Endothelial cell (in vitro differentiated cells): ENCODE data around the gene NEURL3. TPM values are rescaled to one million over a fixed set of nuclear protein-coding genes. Genes with fewer than 3 reads are reported as not detected.

Experiments used
- DNase-seq: peaks from one replicate; pipeline ENCODE4 v3.0.0; 2021; ENCODE audit warnings: low spot score
- H3K27ac Mint-ChIP-seq: one replicate; pipeline ENCODE4 v1.8.0; 2021; ENCODE audit warnings: mixed read lengths, inconsistent platforms; ENCODE audit not compliant: unreplicated experiment
- H3K27me3 Mint-ChIP-seq: one replicate; pipeline ENCODE4 v1.8.0; 2021; ENCODE audit warnings: mild to moderate bottlenecking, moderate library complexity, mixed read lengths, inconsistent platforms; ENCODE audit not compliant: unreplicated experiment
- H3K36me3 Mint-ChIP-seq: one replicate; pipeline ENCODE4 v1.8.0; 2021; ENCODE audit warnings: mild to moderate bottlenecking, low read depth, mixed read lengths, inconsistent platforms; ENCODE audit not compliant: unreplicated experiment
- H3K4me1 Mint-ChIP-seq: one replicate; pipeline ENCODE4 v1.8.0; 2021; ENCODE audit warnings: mild to moderate bottlenecking, mixed read lengths, inconsistent platforms; ENCODE audit not compliant: unreplicated experiment
- H3K4me3 Mint-ChIP-seq: one replicate; pipeline ENCODE4 v1.8.0; 2021; ENCODE audit warnings: mild to moderate bottlenecking, mixed read lengths, inconsistent platforms; ENCODE audit not compliant: unreplicated experiment
- H3K9me3 Mint-ChIP-seq: one replicate; pipeline ENCODE4 v1.8.0; 2021; ENCODE audit warnings: mixed read lengths, inconsistent platforms; ENCODE audit not compliant: unreplicated experiment
- total RNA-seq: library from RNA; stranded (reverse); fragmentation: NEBNext Ultra II Directional; extraction: Animal tissue kit (Norgen Biotek cat#: 25700); gene quantifications from one replicate; pipeline ENCODE4 v1.2.1, GENCODE V29; 2021; ENCODE audit not compliant: unreplicated experiment
- TF ChIP-seq, protein P1 (sequence below): fragments of 200-600 bp; sonication (generic); IDR thresholded peaks from one replicate; pipeline ENCODE4 v1.5.0; 2021; ENCODE audit warnings: antibody characterized with exemption; ENCODE audit not compliant: unreplicated experiment

NEURL3 gene
- total RNA-seq, 1 donor from 2014 or later, result not detected

GRCh38 chr2:96538487-96539214 is 33.5 kb upstream of the NEURL3 start:
- peaks cover 5% of the 10 kb centered on the region for H3K27me3 Mint-ChIP-seq
- peaks cover 10% of the 10 kb centered on the region for H3K36me3 Mint-ChIP-seq
- H3K27ac Mint-ChIP-seq, result peak overlapping the region; percentile 30
- DNase-seq, result peak; percentile 45
- peaks cover 19% of the 10 kb centered on the region for H3K4me1 Mint-ChIP-seq
- H3K4me3 Mint-ChIP-seq, result peak overlapping the region; percentile 84
- TF ChIP-seq, protein P1, sequence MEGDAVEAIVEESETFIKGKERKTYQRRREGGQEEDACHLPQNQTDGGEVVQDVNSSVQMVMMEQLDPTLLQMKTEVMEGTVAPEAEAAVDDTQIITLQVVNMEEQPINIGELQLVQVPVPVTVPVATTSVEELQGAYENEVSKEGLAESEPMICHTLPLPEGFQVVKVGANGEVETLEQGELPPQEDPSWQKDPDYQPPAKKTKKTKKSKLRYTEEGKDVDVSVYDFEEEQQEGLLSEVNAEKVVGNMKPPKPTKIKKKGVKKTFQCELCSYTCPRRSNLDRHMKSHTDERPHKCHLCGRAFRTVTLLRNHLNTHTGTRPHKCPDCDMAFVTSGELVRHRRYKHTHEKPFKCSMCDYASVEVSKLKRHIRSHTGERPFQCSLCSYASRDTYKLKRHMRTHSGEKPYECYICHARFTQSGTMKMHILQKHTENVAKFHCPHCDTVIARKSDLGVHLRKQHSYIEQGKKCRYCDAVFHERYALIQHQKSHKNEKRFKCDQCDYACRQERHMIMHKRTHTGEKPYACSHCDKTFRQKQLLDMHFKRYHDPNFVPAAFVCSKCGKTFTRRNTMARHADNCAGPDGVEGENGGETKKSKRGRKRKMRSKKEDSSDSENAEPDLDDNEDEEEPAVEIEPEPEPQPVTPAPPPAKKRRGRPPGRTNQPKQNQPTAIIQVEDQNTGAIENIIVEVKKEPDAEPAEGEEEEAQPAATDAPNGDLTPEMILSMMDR, result no peak
- no peaks in the 10 kb centered on the region for H3K9me3 Mint-ChIP-seq

GRCh38 chr2:96537734-96538486 is 32.8 kb upstream of the NEURL3 start:
- TF ChIP-seq, protein P1, result no peak
- H3K9me3 Mint-ChIP-seq, result no peaks in the 10 kb centered on the region
- H3K4me1 Mint-ChIP-seq, result peaks cover 23% of the 10 kb centered on the region
- H3K4me3 Mint-ChIP-seq, result peak overlapping the region; percentile 84
- H3K27me3 Mint-ChIP-seq, result peaks cover 6% of the 10 kb centered on the region
- no peak for DNase-seq
- no peak overlapping the region for H3K27ac Mint-ChIP-seq
- peaks cover 4% of the 10 kb centered on the region for H3K36me3 Mint-ChIP-seq

- Mint-ChIP-seq H3K27me3 (peaks cover 6% of the 10 kb centered on the region), H3K4me1 (peaks cover 29% of the 10 kb centered on the region), H3K9me3 (no peaks in the 10 kb centered on the region), H3K4me3 (peak overlapping the region; percentile 90), H3K36me3 (peaks cover 4% of the 10 kb centered on the region), H3K27ac (no peak overlapping the region)
- DNase-seq, result peak; percentile 71
- TF ChIP-seq, protein P1, result no peak
Observed at GRCh38 chr2:96537066-96537733, 32.0 kb upstream of the NEURL3 start.

DNA sequence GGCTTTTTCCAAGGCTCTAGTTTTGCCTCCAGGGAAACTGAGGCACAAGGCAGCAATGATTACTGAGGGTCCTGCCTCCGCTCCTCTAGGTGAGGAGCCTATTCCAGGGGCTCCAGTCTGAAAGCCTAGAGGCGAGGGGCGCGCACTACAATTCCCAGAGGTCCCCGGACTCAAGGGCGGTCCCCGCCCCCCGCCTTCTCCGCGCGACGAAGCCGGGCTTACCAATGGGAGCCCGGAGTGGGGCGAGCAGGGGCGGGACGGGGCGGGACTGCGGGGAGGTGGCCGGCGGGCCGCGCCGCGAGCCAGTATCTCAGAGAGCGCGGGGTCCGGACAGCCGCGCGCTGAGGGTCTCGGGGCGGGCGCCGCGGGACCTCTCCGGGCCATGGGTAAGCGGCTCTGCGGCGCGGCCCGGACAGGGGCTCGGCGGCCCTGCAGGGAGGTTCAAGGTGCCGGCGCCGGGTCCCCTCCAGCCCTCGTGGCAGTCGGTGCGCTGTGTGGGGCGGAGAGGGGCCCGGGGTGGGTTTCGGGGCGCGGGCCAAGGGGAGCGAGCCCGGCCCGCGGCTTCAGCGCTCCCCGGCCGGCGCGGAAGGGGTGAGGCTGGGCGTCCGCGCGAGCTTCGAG is 31.4 kb upstream of the NEURL3 start, which contains the start of gene ARID5A:
ARID5A (plus strand) TSS at position 308 of the 621 bp plus-strand sequence; CDS start at position 383, 75 bp downstream.
- peaks cover 6% of the 10 kb centered on the region for H3K27me3 Mint-ChIP-seq
- TF ChIP-seq, protein P1, result peak; percentile 45
- peak within 1 kb of the TSS; percentile 90 for H3K4me3 Mint-ChIP-seq
- H3K36me3 Mint-ChIP-seq, result peaks cover 4% of the 10 kb centered on the region
- no peak within 1 kb of the TSS for H3K27ac Mint-ChIP-seq
- no peaks in the 10 kb centered on the region for H3K9me3 Mint-ChIP-seq
- peaks cover 30% of the 10 kb centered on the region for H3K4me1 Mint-ChIP-seq
- DNase-seq, result peak; percentile 94
